SK-N-SH treated with all-trans-retinoic acid at 6 μM for 48 hours (cell line): Measurements from ENCODE around the gene ANK2.

Experiments used
- ATAC-seq: fragments of 200-7000 bp; cut with Tn5 transposase; 3 replicates; pipeline ENCODE4 v1.9.1; 2020; ENCODE audit warnings: mild to moderate bottlenecking, moderate library complexity
- BACH2 ChIP-seq: fragments of 250-450 bp; sonication (Bioruptor Pico); IDR thresholded peaks from 2 replicates; pipeline ENCODE4 v1.9.0; 2021; ENCODE audit warnings: mild to moderate bottlenecking, borderline replicate concordance
- CREB5 ChIP-seq: fragments of 250-450 bp; sonication (Bioruptor Pico); IDR thresholded peaks from 2 replicates; pipeline ENCODE4 v1.5.1; 2020; ENCODE audit warnings: low read depth, mild to moderate bottlenecking, moderate library complexity
- CSDC2 ChIP-seq: fragments of 250-450 bp; sonication (Bioruptor Pico); IDR thresholded peaks from 2 replicates; pipeline ENCODE4 v1.5.0; 2020; ENCODE audit warnings: mild to moderate bottlenecking, moderate library complexity
- CSRNP3 ChIP-seq: fragments of 250-450 bp; sonication (Bioruptor Pico); IDR thresholded peaks from 2 replicates; pipeline ENCODE4 v1.5.1; 2021; ENCODE audit warnings: mild to moderate bottlenecking, moderate library complexity
- ESRRG ChIP-seq: fragments of 250-450 bp; sonication (Bioruptor Pico); IDR thresholded peaks from 2 replicates; pipeline ENCODE4 v1.6.1; 2021; ENCODE audit warnings: mild to moderate bottlenecking
- GLIS3 ChIP-seq: fragments of 250-450 bp; sonication (Bioruptor Pico); IDR thresholded peaks from 2 replicates; pipeline ENCODE4 v1.5.0; 2020; ENCODE audit warnings: mild to moderate bottlenecking, moderate library complexity
- ISL1 ChIP-seq: fragments of 250-450 bp; sonication (Bioruptor Pico); IDR thresholded peaks from 2 replicates; pipeline ENCODE4 v2.1.2; 2022; ENCODE audit warnings: mild to moderate bottlenecking, moderate library complexity
- OSR1 ChIP-seq: fragments of 250-450 bp; sonication (Bioruptor Pico); IDR thresholded peaks from 2 replicates; pipeline ENCODE4 v1.8.0; 2022; ENCODE audit warnings: moderate library complexity, mild to moderate bottlenecking, inconsistent platforms
- PATZ1 ChIP-seq: fragments of 250-450 bp; sonication (Bioruptor Pico); IDR thresholded peaks from 2 replicates; pipeline ENCODE4 v1.8.0; 2020; ENCODE audit warnings: mild to moderate bottlenecking, moderate library complexity, borderline replicate concordance
- POU6F1 ChIP-seq: fragments of 250-450 bp; sonication (Bioruptor Pico); IDR thresholded peaks from 2 replicates; pipeline ENCODE4 v1.8.0; 2021; ENCODE audit warnings: low read depth, mild to moderate bottlenecking, moderate library complexity, borderline replicate concordance
- PPARA ChIP-seq: fragments of 250-450 bp; sonication (Bioruptor Pico); IDR thresholded peaks from 2 replicates; pipeline ENCODE4 v1.5.0; 2020; ENCODE audit warnings: mild to moderate bottlenecking, borderline replicate concordance
- RARB ChIP-seq: fragments of 250-450 bp; sonication (Bioruptor Pico); IDR thresholded peaks from 2 replicates; pipeline ENCODE4 v1.8.0; 2021; ENCODE audit warnings: mild to moderate bottlenecking, moderate library complexity
- SNAI2 ChIP-seq: fragments of 250-450 bp; sonication (Bioruptor Pico); IDR thresholded peaks from 2 replicates; pipeline ENCODE4 v1.5.0; 2020; ENCODE audit warnings: mild to moderate bottlenecking, moderate library complexity
- TCF4 ChIP-seq: fragments of 250-450 bp; sonication (Bioruptor Pico); IDR thresholded peaks from 2 replicates; pipeline ENCODE4 v1.8.0; 2021; ENCODE audit warnings: mild to moderate bottlenecking, moderate library complexity, borderline replicate concordance
- TOX ChIP-seq: fragments of 250-450 bp; sonication (Bioruptor Pico); IDR thresholded peaks from 2 replicates; pipeline ENCODE4 v1.8.0; 2021; ENCODE audit warnings: mild to moderate bottlenecking, moderate library complexity, borderline replicate concordance
- TSHZ2 ChIP-seq: fragments of 250-450 bp; sonication (Bioruptor Pico); IDR thresholded peaks from 2 replicates; pipeline ENCODE4 v1.5.0; 2020; ENCODE audit warnings: mild to moderate bottlenecking, moderate library complexity
- ZC3H10 ChIP-seq: fragments of 250-450 bp; sonication (Bioruptor Pico); IDR thresholded peaks from 2 replicates; pipeline ENCODE4 v1.5.1; 2021; ENCODE audit warnings: mild to moderate bottlenecking, moderate library complexity
- ZFP3 ChIP-seq: fragments of 250-450 bp; sonication (Bioruptor Pico); IDR thresholded peaks from 2 replicates; pipeline ENCODE4 v1.5.0; 2020; ENCODE audit warnings: mild to moderate bottlenecking, moderate library complexity
- ZFP30 ChIP-seq: fragments of 450-650 bp; formaldehyde crosslinking; IDR thresholded peaks from 2 replicates; pipeline ENCODE4 v1.5.0; 2022; ENCODE audit warnings: mild to moderate bottlenecking, moderate library complexity
- ZNF565 ChIP-seq: fragments of 450-650 bp; formaldehyde crosslinking; conservative IDR thresholded peaks from 2 replicates; pipeline ENCODE4 v1.5.0; 2020; ENCODE audit warnings: low read depth, mild to moderate bottlenecking, moderate library complexity
- ZNF70 ChIP-seq: fragments of 450-650 bp; formaldehyde crosslinking; IDR thresholded peaks from 2 replicates; pipeline ENCODE4 v1.5.0; 2020; ENCODE audit warnings: mild to moderate bottlenecking, moderate library complexity
- ZNF8 ChIP-seq: fragments of 450-650 bp; formaldehyde crosslinking; IDR thresholded peaks from 2 replicates; pipeline ENCODE4 v1.5.0; 2020; ENCODE audit warnings: mild to moderate bottlenecking, moderate library complexity

ANK2 gene

GRCh38 chr4:113078066-113078465 is 28.6 kb downstream of the ANK2 start:
- TF ChIP-seq OSR1 (no peak), PPARA (no peak), POU6F1 (no peak), ZFP30 (CRISPR knock-in tag) (no peak), RARB (no peak), TOX (CRISPR knock-in tag) (no peak), BACH2 (CRISPR knock-in tag) (no peak), ZC3H10 (CRISPR knock-in tag) (no peak), SNAI2 (CRISPR knock-in tag) (no peak), PATZ1 (CRISPR knock-in tag) (no peak), ZNF70 (CRISPR knock-in tag) (no peak), CSDC2 (CRISPR knock-in tag) (no peak), ESRRG (CRISPR knock-in tag) (no peak)
- ATAC-seq, result no peak

- no peak for ATAC-seq
- TF ChIP-seq ZFP3 (no peak), ISL1 (CRISPR knock-in tag) (no peak), OSR1 (no peak), RARB (no peak), CSDC2 (CRISPR knock-in tag) (no peak), ESRRG (CRISPR knock-in tag) (no peak), TSHZ2 (CRISPR knock-in tag) (no peak), CSRNP3 (CRISPR knock-in tag) (no peak), TOX (CRISPR knock-in tag) (no peak), ZNF8 (CRISPR knock-in tag) (no peak), ZNF565 (CRISPR knock-in tag) (no peak), TCF4 (CRISPR knock-in tag) (no peak), PPARA (no peak)
These were observed 30.6 kb downstream of the ANK2 start for GRCh38 chr4:113080050-113080449.

GRCh38 chr4:113080624-113081023 is 31.2 kb downstream of the ANK2 start:
- no peak for ATAC-seq
- TF ChIP-seq OSR1, result no peak
- no peak for TF ChIP-seq CSRNP3 (CRISPR knock-in tag)
- TF ChIP-seq ZNF565 (CRISPR knock-in tag), result no peak
- no peak for TF ChIP-seq GLIS3 (CRISPR knock-in tag)
- TF ChIP-seq ZC3H10 (CRISPR knock-in tag), result no peak
- no peak for TF ChIP-seq SNAI2 (CRISPR knock-in tag)
- no peak for TF ChIP-seq ZFP30 (CRISPR knock-in tag)
- no peak for TF ChIP-seq BACH2 (CRISPR knock-in tag)
- no peak for TF ChIP-seq PPARA
- TF ChIP-seq ISL1 (CRISPR knock-in tag), result no peak
- no peak for TF ChIP-seq POU6F1
- TF ChIP-seq CSDC2 (CRISPR knock-in tag), result no peak
- TF ChIP-seq TSHZ2 (CRISPR knock-in tag), result no peak
- TF ChIP-seq ZNF70 (CRISPR knock-in tag), result no peak
- TF ChIP-seq CREB5 (CRISPR knock-in tag), result no peak
- no peak for TF ChIP-seq RARB
